Measurements from ENCODE around the gene PCDHGA12.

DNA sequence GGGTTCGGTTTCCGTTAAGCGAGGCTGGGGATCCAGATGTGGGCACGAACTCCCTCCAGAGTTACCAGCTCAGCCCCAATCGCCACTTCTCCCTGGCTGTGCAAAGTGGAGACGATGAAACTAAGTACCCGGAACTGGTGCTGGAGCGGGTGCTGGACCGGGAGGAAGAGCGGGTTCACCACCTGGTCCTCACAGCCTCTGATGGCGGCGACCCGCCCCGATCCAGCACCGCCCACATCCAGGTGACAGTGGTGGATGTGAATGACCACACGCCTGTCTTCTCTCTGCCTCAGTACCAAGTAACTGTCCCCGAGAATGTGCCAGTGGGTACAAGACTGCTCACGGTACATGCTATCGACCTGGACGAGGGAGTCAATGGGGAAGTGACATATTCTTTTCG, 47.0 kb upstream of the PCDHGA12 start:
- TF ChIP-seq, protein P1, sequence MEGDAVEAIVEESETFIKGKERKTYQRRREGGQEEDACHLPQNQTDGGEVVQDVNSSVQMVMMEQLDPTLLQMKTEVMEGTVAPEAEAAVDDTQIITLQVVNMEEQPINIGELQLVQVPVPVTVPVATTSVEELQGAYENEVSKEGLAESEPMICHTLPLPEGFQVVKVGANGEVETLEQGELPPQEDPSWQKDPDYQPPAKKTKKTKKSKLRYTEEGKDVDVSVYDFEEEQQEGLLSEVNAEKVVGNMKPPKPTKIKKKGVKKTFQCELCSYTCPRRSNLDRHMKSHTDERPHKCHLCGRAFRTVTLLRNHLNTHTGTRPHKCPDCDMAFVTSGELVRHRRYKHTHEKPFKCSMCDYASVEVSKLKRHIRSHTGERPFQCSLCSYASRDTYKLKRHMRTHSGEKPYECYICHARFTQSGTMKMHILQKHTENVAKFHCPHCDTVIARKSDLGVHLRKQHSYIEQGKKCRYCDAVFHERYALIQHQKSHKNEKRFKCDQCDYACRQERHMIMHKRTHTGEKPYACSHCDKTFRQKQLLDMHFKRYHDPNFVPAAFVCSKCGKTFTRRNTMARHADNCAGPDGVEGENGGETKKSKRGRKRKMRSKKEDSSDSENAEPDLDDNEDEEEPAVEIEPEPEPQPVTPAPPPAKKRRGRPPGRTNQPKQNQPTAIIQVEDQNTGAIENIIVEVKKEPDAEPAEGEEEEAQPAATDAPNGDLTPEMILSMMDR (IDR thresholded peaks at IDR 0.05), result no peak
- TF ChIP-seq POLR2A (IDR thresholded peaks at IDR 0.05), result no peak
- TF ChIP-seq EP300 (IDR thresholded peaks at IDR 0.05), result no peak
